ENCODE results near the gene NSUN4.

NSUN4 gene

DNA sequence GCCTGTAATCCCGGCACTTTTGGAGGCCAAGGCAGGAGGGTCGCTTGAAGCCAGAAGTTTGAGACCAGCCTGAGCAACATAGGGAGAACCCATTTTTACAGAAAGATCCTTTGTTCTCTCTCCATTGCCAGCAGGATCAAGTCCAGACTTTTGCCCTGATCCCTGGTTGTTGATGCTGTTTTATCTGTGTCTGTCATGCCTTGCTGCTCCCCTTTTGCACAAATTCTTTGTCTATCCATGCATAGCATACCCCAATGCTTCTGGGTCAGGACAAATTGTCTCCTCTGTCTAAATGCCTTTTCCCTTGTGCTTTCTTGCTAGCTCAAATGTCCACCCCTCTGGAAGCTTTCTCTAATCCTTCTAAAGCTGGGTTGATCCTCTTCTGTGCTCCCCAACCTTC lies 28.2 kb downstream of the NSUN4 start:
- no peak for DNase-seq

DNA sequence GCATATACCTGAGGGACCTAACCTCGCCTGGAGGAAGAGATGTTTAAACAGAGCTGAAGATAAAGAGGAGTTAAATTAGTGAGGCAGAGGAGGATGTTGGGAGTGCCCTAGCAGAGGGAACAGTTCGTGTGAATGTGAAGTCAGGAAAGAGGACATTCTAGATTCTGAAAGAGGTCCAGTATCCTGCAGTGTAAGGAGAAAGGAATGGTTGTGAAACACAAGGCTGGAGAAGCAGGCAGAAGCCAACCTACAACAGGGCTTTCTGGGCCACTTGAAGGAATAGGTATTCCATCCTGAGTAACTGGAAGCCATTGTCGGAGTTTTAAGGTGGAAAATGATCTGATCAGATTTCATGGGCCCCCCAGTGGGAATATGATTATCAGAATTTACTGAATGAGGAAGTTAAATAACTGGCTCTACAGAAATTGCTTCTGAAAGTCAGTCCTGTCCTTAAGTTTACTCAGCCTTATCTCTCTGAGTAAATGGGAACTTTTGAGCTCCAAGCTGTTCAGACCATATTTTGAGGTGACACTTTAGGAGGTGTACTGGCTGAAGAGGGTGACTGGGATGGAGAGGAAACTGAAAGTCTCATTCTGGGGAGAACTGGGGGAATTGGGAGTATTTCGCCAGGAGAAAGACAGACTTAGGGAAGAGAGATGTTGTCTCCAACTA lies 29.1 kb downstream of the NSUN4 start:
- no peak for DNase-seq

DNA sequence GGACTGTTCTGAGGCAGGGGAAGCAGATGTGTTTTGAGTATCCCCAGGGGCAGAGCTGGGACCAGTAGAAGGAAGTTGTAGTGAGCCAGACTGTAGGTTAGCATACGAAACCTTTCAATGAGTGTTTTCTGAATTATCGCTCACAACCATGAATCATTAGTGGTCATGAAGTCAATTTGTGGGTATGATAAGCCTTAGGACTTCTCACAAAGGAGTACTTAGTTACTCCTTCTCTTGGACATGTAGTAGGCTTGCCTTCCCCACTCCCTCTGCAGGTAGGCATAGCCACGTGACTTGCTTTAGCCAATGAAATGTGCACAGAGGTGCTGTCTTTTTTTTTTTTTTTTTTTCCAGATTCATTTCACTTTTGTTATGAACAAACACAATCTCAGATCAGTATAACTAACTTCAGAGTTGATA lies 29.6 kb downstream of the NSUN4 start:
- DNase-seq: no peak

DNA sequence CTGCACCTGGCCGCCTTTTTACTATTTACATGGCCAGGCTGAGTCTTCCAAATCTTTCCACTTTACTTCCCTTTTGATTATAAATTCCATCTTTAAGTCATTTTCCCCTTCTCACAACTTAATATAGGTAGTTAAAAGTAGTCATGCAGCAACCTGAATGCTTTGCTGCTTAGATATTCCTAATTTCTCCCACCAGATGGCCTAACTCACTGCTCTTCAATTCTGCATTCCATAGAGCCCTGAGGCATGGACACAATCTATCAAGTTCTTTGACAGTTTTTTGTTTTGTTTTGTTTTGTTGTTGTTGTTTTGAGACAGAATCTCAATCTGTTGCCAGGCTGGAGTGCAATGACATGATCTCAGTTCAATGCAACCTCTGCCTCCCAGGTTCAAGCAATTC lies 31.8 kb downstream of the NSUN4 start:
- no peak for DNase-seq

DNA sequence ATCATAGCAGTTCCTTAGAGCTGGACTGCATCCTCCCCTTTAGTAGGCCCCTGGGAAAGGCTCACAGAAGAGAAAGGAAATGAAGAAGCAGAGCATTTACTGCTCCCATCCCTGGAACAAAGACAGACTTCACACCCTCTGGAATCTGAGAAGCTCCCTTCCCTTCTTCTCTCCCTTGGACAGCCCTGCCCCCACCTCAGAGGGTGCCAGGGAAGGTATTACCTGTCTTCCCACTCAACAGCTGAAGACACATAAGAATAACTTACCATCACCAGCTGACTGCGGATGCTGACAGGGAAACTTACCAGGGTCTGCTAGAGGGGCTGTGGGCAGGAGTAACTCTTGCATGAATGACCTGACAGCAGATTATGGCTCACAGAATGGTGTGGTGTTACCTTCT lies 39.4 kb downstream of the NSUN4 start:
- no peak for DNase-seq

GRCh38 chr1:46380508-46380907 lies 39.9 kb downstream of the NSUN4 start:
- no peak for DNase-seq

DNA sequence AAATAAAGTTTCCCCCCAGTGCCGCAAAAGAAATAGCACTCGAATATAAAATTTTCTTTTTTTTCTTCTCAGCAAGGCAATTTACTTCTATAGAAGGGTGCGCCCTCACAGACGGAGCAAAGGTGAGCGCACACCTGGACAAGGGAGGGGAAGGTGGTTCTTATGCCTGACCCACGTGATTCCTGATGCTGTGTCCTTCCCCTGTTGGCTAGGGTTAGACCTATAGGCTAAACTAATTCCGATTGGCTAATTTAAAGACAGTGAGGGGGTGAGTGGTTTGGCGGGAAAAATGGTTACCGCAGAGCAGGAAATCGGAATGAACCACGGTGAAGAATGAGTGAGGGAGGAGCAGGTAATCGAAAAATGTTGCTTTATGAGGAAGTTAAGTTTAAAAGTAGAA lies 52.9 kb downstream of the NSUN4 start:
- DNase-seq: no peak

- peak; percentile 42 for DNase-seq
Observed at GRCh38 chr1:46394108-46394871, 53.7 kb downstream of the NSUN4 start, which contains the start of gene FAAH. FAAH (plus strand) TSS chr1:46394317; CDS start chr1:46394349, 32 bp downstream.

DNA sequence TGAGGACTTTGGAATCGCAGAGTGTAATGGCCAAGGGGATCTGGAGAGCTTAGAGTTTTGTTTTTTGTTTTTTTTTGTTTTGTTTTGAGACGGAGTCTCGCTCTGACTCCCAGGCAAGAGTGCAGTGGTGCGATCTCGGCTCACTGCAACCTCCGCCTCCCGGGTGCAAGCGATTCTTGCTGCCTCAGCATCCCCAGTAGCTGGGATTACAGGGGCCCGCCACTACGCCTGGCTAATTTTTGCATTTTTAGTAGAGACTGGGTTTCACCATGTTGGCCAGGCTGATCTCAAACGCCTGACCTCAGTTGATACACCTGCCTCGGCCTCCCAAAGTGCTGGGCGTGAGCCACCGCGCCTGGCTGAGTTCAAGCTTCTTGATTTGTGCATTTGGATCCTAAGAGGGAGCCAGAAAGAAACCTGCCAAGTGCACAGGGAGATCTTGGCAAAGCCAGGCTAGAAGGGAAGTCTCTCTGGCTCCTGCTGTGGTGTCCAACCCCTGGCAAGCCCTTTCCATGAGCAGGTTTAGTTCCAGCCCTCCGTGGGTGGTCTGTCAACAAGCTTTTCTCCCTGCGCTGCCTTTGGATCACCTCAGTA lies 54.4 kb downstream of the NSUN4 start:
- no peak for DNase-seq

GRCh38 chr1:46396441-46397398 lies 56.1 kb downstream of the NSUN4 start:
- DNase-seq: no peak

GRCh38 chr1:46399307-46399706 lies 58.7 kb downstream of the NSUN4 start:
- no peak for DNase-seq

GRCh38 chr1:46400421-46400820 lies 59.8 kb downstream of the NSUN4 start:
- DNase-seq: no peak

DNA sequence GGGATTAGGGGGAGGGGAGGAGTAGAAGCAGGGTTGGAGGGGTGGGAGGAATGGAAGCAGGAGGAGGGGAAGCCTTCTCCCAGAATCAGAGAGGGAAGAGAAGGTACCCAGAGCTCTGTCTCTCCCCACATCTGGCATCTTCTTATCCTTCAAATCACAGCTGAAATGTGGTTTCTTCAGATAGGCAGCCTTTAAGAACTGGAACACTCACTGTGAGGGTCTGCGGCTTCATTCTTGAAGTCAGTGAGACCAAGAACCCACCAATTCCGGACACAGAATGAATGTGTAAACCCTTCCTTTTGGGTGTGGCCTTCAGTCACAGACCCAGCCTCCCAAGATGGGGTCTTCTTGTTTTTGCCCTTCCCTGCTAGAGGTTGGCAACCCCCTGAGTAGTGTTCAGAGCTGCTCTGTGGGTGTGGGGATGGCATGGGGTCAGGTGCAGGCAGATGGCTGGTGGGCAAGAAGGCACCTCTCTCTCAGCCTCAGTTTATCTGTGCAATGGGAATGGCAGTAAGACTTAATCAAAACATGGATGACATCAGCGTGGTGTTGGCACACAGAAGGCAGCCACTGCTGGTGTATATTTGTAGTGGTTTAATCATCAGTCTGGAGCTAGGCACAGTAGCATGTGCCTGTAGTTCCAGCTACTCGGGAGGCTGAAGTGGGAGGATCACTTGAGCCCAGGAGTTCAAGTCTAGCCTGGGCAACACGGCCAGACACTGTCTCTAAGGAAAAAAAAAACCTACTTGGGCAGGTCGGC lies 60.7 kb downstream of the NSUN4 start:
- DNase-seq: no peak

GRCh38 chr1:46401964-46402626 lies 61.5 kb downstream of the NSUN4 start:
- DNase-seq: no peak

GRCh38 chr1:46403916-46404315 lies 63.3 kb downstream of the NSUN4 start:
- DNase-seq: no peak

GRCh38 chr1:46404482-46405196 lies 64.0 kb downstream of the NSUN4 start:
- DNase-seq: no peak

GRCh38 chr1:46405197-46405555 lies 64.6 kb downstream of the NSUN4 start:
- no peak for DNase-seq

GRCh38 chr1:46405724-46406123 lies 65.1 kb downstream of the NSUN4 start:
- DNase-seq: no peak

DNA sequence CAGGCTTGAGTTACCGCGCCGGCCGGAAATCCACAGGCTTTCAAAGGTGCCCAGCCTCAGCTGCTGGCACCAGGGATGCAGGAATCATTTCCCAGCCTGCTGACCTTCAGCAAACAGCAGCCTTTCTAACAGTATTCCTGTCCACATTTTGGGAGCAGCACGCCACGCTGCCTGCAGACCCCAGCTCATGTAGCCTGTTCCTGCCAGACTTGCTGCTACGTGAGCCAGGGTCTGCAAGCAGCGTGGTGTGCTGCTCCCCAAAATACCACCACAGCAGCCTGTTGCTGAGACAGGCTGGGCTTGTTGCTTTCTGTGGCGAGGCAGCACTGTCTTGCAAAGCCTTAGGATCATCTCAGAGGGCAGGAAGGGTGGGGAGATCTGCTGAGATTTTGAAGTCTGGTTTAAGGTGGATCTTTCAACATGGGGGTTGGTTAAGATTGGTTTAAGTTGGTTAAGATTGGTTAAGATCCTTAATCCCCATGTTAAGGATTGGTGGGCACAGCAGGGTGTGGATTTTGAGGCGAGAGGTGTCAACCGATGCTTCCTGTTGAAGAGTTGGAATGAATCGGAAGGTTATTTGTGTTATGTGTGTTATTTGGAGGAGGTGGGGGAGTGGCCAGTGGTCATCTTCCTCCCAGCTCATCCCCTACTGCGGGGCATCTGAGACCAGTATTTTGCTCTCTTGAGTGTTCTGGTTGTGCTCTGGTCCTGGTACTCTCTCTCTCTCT lies 66.4 kb downstream of the NSUN4 start:
- no peak for DNase-seq

- DNase-seq: no peak
Observed at GRCh38 chr1:46407636-46408035, 67.0 kb downstream of the NSUN4 start.
